K562 (cell line): ENCODE measurements around the gene SOX15. TPM values are rescaled to one million over a fixed set of nuclear protein-coding genes. Genes with fewer than 3 reads are reported as not detected.

Source experiments
- ARID2 ChIP-seq: fragments of 450-650 bp; IDR thresholded peaks from 2 replicates; pipeline ENCODE4 v1.6.1; 2017; ENCODE audit warnings: antibody characterized with exemption, mild to moderate bottlenecking
- BCOR ChIP-seq: fragments of 450-650 bp; IDR thresholded peaks from 2 replicates; pipeline ENCODE4 v1.6.1; 2016
- BRD9 ChIP-seq: fragments of 450-650 bp; IDR thresholded peaks from 2 replicates; pipeline ENCODE4 v1.6.1; 2018; ENCODE audit warnings: low read depth; ENCODE audit not compliant: partially characterized antibody
- HMGN3 ChIP-seq: IDR thresholded peaks from 2 replicates; pipeline ENCODE4 v1.6.1; 2011; ENCODE audit warnings: borderline replicate concordance, low read depth, mild to moderate bottlenecking, mixed read lengths, low read length; ENCODE audit not compliant: insufficient read length; ENCODE audit errors: extremely low read depth
- HNRNPH1 ChIP-seq: fragments of 200-400 bp; formaldehyde crosslinking; optimal IDR thresholded peaks from 2 replicates; pipeline ENCODE3; 2017; ENCODE audit warnings: low read depth, mild to moderate bottlenecking, low read length, moderate library complexity
- NFATC3 ChIP-seq: fragments of 450-650 bp; IDR thresholded peaks from 2 replicates; pipeline ENCODE4 v1.6.1; 2017; ENCODE audit warnings: mild to moderate bottlenecking
- SAFB ChIP-seq: fragments of 200-400 bp; formaldehyde crosslinking; IDR thresholded peaks from 2 replicates; pipeline ENCODE4 v1.6.1; 2017; ENCODE audit warnings: low read depth, low read length, borderline replicate concordance
- SIRT6 ChIP-seq: IDR thresholded peaks from one replicate; pipeline ENCODE4 v1.6.1; 2012; ENCODE audit warnings: low read depth, mild to moderate bottlenecking, control low read depth, inconsistent platforms, low read length, moderate library complexity
- SRF ChIP-seq, 2 experiments: fragments of 250-450, 450-650 bp in 1 of 2; sonication (Bioruptor Pico) in 1 of 2; sonication (generic) in 1 of 2; formaldehyde crosslinking; IDR thresholded peaks; 2 replicates each; pipeline versions ENCODE4 v1.5.0 to v1.5.1; 2020 to 2022; ENCODE audit warnings: mild to moderate bottlenecking in 1 of 2, missing genetic modification reagents in 1 of 2
- SRSF3 ChIP-seq: fragments of 200-400 bp; formaldehyde crosslinking; IDR thresholded peaks from 2 replicates; pipeline ENCODE4 v1.6.1; 2016; ENCODE audit warnings: mild to moderate bottlenecking, low read length, moderate library complexity; ENCODE audit not compliant: insufficient read depth
- TAF9B ChIP-seq: fragments of 450-650 bp; IDR thresholded peaks from 2 replicates; pipeline ENCODE4 v1.6.1; 2018; ENCODE audit warnings: mild to moderate bottlenecking; ENCODE audit not compliant: partially characterized antibody
- TBP ChIP-seq: optimal IDR thresholded peaks from 2 replicates; pipeline ENCODE3; 2011; ENCODE audit warnings: low read depth, low read length, improper control_type of control experiment
- ZNF324 ChIP-seq: fragments of 250-450 bp; sonication (Bioruptor Pico); IDR thresholded peaks from 2 replicates; pipeline ENCODE4 v1.4.0; 2020; ENCODE audit warnings: mild to moderate bottlenecking
- ZNF695 ChIP-seq: fragments of 450-650 bp; formaldehyde crosslinking; IDR thresholded peaks from 2 replicates; pipeline ENCODE4 v1.4.0; 2020; ENCODE audit warnings: mild to moderate bottlenecking, moderate library complexity
- polyA plus RNA-seq, 8 experiments: library from polyadenylated mRNA; depleted of rRNA in 4 of 8; stranded (reverse) in 5 of 8; unstranded in 3 of 8; fragments of >200 nt; fragmentation: Nextera tagmentation in 2 of 8; fragmentation: Illumina TruSeq in 1 of 8; extraction: Ambion mirVana in 2 of 8; extraction: Trizol in 1 of 8; gene quantifications; 2 replicates each; pipeline versions ENCODE4 v1.2.1 to v1.2.3, GENCODE V29; 2011 to 2014; ENCODE audit warnings: inconsistent platforms in 1 of 8, missing spikeins in 1 of 8
- total RNA-seq, 7 experiments: library from RNA; depleted of rRNA in 6 of 7; stranded (reverse); fragments of >200 nt in 6 of 7; fragmentation: Illumina TruSeq in 2 of 7; extraction: Trizol in 2 of 7; gene quantifications; 2 replicates each; pipeline versions ENCODE4 v1.2.1 to v1.2.3, GENCODE V29; 2011 to 2021; ENCODE audit warnings: low replicate concordance in 1 of 7
- TF ChIP-seq, protein P1 (sequence below): fragments of 450-650 bp; IDR thresholded peaks from 2 replicates; pipeline ENCODE4 v1.6.1; 2016
- TF ChIP-seq, protein P2 (sequence below): fragments of 200-800 bp; sonication (Bioruptor generic); IDR thresholded peaks from 2 replicates; pipeline ENCODE4 v1.6.1; 2017; ENCODE audit warnings: missing genetic modification characterization, missing compliant biosample characterization
- TF ChIP-seq, protein P3 (sequence below): fragments of 450-650 bp; IDR thresholded peaks from 2 replicates; pipeline ENCODE4 v1.6.1; 2016; ENCODE audit warnings: mild to moderate bottlenecking
- TF ChIP-seq, protein P4 (sequence below): sonication (generic); formaldehyde crosslinking; IDR thresholded peaks from 2 replicates; pipeline ENCODE4 v1.9.0; 2022; ENCODE audit warnings: mild to moderate bottlenecking, missing genetic modification reagents
- TF ChIP-seq, protein P5 (sequence below): fragments of 450-650 bp; formaldehyde crosslinking; IDR thresholded peaks from 2 replicates; pipeline ENCODE4 v1.4.0; 2020; ENCODE audit warnings: mild to moderate bottlenecking, moderate library complexity
- TF ChIP-seq, protein P6 (sequence below): fragments of 250-450 bp; sonication (Bioruptor Pico); IDR thresholded peaks from 2 replicates; pipeline ENCODE4 v1.4.0; 2020; ENCODE audit warnings: mild to moderate bottlenecking, moderate library complexity

The SOX15 gene
- total and polyA plus RNA-seq, 9 of the 15 experiments (the other 6 are each of a cell fraction or from before 2014, with no cell fraction given): 0.07 to 0.33 (median 0.19) TPM; not detected in 5

DNA sequence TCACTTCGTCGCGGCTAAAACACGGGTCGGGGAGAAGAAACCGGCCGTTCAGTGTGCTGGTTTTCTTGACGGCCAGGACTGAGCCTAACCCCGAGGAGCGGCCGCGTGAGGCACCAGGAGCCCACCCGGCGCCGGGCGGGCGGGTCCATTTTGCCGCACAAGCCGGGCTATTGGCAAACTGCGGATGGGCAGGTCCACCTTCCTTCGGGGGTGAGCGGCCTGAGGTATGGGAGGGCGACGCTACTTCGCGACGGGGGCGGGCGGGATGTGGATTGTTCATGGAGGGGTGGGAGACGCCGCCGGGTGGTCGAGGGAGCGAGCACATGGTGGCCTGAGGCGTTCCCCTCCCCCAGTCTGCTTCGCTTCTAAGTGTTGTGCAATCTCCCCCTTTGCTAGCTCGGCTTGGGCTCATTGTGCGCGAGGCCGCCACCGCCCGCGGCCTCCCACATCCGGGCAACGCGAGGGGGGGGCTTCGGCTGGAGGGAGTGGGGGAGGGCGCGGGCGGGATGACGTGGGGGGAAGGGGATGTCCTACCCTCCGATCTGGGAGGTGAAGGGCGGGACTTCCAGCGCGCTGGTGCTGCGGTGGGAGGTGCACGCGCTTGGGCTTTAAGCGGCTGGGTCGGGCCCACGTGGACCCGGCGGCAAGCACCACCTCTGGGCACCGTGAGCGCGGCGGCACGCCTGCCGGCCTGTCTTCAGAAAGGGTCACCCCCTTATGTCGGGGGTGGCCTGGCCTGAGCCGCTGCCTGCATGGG lies 16.4 kb downstream of the SOX15 start (continued):
- TF ChIP-seq TAF9B: no peak
- TF ChIP-seq, protein P1, sequence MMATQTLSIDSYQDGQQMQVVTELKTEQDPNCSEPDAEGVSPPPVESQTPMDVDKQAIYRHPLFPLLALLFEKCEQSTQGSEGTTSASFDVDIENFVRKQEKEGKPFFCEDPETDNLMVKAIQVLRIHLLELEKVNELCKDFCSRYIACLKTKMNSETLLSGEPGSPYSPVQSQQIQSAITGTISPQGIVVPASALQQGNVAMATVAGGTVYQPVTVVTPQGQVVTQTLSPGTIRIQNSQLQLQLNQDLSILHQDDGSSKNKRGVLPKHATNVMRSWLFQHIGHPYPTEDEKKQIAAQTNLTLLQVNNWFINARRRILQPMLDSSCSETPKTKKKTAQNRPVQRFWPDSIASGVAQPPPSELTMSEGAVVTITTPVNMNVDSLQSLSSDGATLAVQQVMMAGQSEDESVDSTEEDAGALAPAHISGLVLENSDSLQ: no peak
- no peak for TF ChIP-seq BRD9
- TF ChIP-seq SIRT6: no peak
- peak; percentile 19 for TF ChIP-seq HMGN3
- no peak for TF ChIP-seq SRF (CRISPR knock-in tag; IDR thresholded peaks at IDR 0.05)
- TF ChIP-seq, protein P2, sequence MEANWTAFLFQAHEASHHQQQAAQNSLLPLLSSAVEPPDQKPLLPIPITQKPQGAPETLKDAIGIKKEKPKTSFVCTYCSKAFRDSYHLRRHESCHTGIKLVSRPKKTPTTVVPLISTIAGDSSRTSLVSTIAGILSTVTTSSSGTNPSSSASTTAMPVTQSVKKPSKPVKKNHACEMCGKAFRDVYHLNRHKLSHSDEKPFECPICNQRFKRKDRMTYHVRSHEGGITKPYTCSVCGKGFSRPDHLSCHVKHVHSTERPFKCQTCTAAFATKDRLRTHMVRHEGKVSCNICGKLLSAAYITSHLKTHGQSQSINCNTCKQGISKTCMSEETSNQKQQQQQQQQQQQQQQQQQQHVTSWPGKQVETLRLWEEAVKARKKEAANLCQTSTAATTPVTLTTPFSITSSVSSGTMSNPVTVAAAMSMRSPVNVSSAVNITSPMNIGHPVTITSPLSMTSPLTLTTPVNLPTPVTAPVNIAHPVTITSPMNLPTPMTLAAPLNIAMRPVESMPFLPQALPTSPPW (CRISPR knock-in tag): peak; percentile 99
- TF ChIP-seq, protein P3, sequence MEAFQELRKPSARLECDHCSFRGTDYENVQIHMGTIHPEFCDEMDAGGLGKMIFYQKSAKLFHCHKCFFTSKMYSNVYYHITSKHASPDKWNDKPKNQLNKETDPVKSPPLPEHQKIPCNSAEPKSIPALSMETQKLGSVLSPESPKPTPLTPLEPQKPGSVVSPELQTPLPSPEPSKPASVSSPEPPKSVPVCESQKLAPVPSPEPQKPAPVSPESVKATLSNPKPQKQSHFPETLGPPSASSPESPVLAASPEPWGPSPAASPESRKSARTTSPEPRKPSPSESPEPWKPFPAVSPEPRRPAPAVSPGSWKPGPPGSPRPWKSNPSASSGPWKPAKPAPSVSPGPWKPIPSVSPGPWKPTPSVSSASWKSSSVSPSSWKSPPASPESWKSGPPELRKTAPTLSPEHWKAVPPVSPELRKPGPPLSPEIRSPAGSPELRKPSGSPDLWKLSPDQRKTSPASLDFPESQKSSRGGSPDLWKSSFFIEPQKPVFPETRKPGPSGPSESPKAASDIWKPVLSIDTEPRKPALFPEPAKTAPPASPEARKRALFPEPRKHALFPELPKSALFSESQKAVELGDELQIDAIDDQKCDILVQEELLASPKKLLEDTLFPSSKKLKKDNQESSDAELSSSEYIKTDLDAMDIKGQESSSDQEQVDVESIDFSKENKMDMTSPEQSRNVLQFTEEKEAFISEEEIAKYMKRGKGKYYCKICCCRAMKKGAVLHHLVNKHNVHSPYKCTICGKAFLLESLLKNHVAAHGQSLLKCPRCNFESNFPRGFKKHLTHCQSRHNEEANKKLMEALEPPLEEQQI: no peak
- TF ChIP-seq, protein P4, sequence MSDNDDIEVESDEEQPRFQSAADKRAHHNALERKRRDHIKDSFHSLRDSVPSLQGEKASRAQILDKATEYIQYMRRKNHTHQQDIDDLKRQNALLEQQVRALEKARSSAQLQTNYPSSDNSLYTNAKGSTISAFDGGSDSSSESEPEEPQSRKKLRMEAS (CRISPR knock-in tag): peak; percentile 88
- no peak for TF ChIP-seq SRSF3
- TF ChIP-seq ZNF324 (CRISPR knock-in tag): no peak
- no peak for TF ChIP-seq ZNF695 (CRISPR knock-in tag)
- TF ChIP-seq, protein P5, sequence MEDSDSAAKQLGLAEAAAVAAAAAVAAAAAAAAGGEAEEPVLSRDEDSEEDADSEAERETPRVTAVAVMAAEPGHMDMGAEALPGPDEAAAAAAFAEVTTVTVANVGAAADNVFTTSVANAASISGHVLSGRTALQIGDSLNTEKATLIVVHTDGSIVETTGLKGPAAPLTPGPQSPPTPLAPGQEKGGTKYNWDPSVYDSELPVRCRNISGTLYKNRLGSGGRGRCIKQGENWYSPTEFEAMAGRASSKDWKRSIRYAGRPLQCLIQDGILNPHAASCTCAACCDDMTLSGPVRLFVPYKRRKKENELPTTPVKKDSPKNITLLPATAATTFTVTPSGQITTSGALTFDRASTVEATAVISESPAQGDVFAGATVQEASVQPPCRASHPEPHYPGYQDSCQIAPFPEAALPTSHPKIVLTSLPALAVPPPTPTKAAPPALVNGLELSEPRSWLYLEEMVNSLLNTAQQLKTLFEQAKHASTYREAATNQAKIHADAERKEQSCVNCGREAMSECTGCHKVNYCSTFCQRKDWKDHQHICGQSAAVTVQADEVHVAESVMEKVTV (CRISPR knock-in tag): no peak
- TF ChIP-seq NFATC3: no peak
- peak; percentile 59 for TF ChIP-seq HNRNPH1
- no peak for TF ChIP-seq ARID2
- TF ChIP-seq BCOR: no peak
- no peak for TF ChIP-seq SAFB
- TF ChIP-seq TBP: no peak
- TF ChIP-seq, protein P6, sequence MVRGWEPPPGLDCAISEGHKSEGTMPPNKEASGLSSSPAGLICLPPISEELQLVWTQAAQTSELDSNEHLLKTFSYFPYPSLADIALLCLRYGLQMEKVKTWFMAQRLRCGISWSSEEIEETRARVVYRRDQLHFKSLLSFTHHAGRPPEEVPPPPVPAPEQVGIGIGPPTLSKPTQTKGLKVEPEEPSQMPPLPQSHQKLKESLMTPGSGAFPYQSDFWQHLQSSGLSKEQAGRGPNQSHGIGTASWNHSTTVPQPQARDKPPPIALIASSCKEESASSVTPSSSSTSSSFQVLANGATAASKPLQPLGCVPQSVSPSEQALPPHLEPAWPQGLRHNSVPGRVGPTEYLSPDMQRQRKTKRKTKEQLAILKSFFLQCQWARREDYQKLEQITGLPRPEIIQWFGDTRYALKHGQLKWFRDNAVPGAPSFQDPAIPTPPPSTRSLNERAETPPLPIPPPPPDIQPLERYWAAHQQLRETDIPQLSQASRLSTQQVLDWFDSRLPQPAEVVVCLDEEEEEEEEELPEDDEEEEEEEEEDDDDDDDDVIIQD (CRISPR knock-in tag): no peak
